ENCODE results near the gene ZFHX3. TPM values are rescaled to one million over a fixed set of nuclear protein-coding genes. Genes with fewer than 3 reads are reported as not detected.

ZFHX3 gene
- total RNA-seq, 1 experiment from 2014 or later: 1.5 TPM

DNA sequence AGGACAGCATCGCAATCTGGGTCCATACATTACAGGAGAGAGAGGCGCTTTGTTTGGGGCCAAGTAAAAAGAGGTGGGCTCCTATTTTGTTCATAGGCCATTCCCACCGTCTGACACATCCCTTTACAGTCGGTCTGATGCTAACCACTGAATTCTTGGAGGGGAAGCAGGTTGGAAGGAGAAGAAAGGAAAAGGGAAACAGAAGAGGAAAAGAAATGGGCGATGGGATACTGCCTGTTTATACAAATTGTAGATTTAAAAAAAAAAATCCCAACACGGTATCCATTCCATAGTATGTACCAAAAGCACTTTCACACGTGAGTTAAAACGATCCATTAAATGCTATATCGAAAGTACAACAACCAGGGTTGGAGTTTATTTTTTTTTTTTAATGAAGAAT is 4.0 kb upstream of the ZFHX3 start:
- no peaks in the 10 kb centered on the region for H3K9me3 ChIP-seq (ENCODE audit: control insufficient read depth, low read depth, low read length)
- TF ChIP-seq, protein P1, sequence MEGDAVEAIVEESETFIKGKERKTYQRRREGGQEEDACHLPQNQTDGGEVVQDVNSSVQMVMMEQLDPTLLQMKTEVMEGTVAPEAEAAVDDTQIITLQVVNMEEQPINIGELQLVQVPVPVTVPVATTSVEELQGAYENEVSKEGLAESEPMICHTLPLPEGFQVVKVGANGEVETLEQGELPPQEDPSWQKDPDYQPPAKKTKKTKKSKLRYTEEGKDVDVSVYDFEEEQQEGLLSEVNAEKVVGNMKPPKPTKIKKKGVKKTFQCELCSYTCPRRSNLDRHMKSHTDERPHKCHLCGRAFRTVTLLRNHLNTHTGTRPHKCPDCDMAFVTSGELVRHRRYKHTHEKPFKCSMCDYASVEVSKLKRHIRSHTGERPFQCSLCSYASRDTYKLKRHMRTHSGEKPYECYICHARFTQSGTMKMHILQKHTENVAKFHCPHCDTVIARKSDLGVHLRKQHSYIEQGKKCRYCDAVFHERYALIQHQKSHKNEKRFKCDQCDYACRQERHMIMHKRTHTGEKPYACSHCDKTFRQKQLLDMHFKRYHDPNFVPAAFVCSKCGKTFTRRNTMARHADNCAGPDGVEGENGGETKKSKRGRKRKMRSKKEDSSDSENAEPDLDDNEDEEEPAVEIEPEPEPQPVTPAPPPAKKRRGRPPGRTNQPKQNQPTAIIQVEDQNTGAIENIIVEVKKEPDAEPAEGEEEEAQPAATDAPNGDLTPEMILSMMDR (conservative IDR thresholded peaks at IDR 0.05): no peak
- no peak overlapping the region for H3T11ph ChIP-seq (ENCODE audit: low read length)
- peaks cover 0 to 2% (median 0%) of the 10 kb centered on the region in 3 experiments; a peak in 1 of 7 replicates for H3K36me3 Mint-ChIP-seq (ENCODE audit: insufficient read depth in 1 of 3, low read depth in 3 of 3)
- peaks cover 11% of the 10 kb centered on the region for H3K4me1 ChIP-seq (ENCODE audit: insufficient read depth, low read length)
- peaks cover 67% of the 10 kb centered on the region for H3K27me3 ChIP-seq (ENCODE audit: insufficient read depth, low read length)
- no peak overlapping the region for H3K4ac ChIP-seq (ENCODE audit: low read depth, low read length)
- H4K20me1 ChIP-seq (ENCODE audit: control insufficient read depth, insufficient read depth, insufficient read length): peaks cover 2% of the 10 kb centered on the region
- no peak overlapping the region for H3K14ac ChIP-seq (ENCODE audit: insufficient read depth, low read length)
- H3K4me1 Mint-ChIP-seq: peaks cover 14 to 40% of the 10 kb centered on the region in 2 experiments
- no peak overlapping the region for H3K23ac ChIP-seq (ENCODE audit: insufficient read length, low read depth, low read length)
- H3K79me2 ChIP-seq (ENCODE audit: insufficient read depth, low read length): no peaks in the 10 kb centered on the region
- H2AK5ac ChIP-seq (ENCODE audit: insufficient read length, low read length): no peak overlapping the region
- H3K23me2 ChIP-seq (ENCODE audit: insufficient read length, low read depth, low read length, poor library complexity, severe bottlenecking): peaks cover 14% of the 10 kb centered on the region
- H3K56ac ChIP-seq (ENCODE audit: insufficient read length, low read depth, low read length): no peak overlapping the region
- no peak overlapping the region for H3K18ac ChIP-seq (ENCODE audit: insufficient read length, low read depth, low read length)
- no peak overlapping the region for H2BK15ac ChIP-seq (ENCODE audit: low read depth, low read length)
- H3K4me3 Mint-ChIP-seq: no peak overlapping the region
- peaks cover 0 to 3% of the 10 kb centered on the region in 2 experiments; a peak in 2 of 5 replicates for H3K9me3 Mint-ChIP-seq
- no CpG with 5 or more reads among the region's 9 CpGs for WGBS (ENCODE audit: extremely low coverage, insufficient read length, low lambda C conversion rate)
- H2AFZ ChIP-seq (ENCODE audit: low read length): no peak overlapping the region
- no peak overlapping the region for H3K27ac ChIP-seq (ENCODE audit: insufficient read length, low read depth, low read length)
- H4K91ac ChIP-seq (ENCODE audit: insufficient read length, low read depth, low read length): no peak overlapping the region
- no peak overlapping the region for H3K27ac Mint-ChIP-seq
- no peak overlapping the region for H4K5ac ChIP-seq (ENCODE audit: insufficient read length, low read depth, low read length)
- H2BK12ac ChIP-seq (ENCODE audit: insufficient read length, low read depth, low read length): no peak overlapping the region
- no peak overlapping the region for H2BK5ac ChIP-seq (ENCODE audit: insufficient read length, low read length)
- H3K79me1 ChIP-seq (ENCODE audit: insufficient read depth, low read depth, low read length, poor library complexity, severe bottlenecking): no peaks in the 10 kb centered on the region
- H2BK120ac ChIP-seq (ENCODE audit: low read depth, low read length, poor library complexity, severe bottlenecking): no peak overlapping the region
- no peak for DNase-seq
- no peak overlapping the region for H3K9ac ChIP-seq (ENCODE audit: extremely low read depth, insufficient read length, low read length)
- peaks cover 7% of the 10 kb centered on the region for H3K27me3 Mint-ChIP-seq (ENCODE audit: low read depth)
- H4K8ac ChIP-seq (replicated peaks; ENCODE audit: insufficient read length, low read depth, low read length): no peak overlapping the region
- H2BK20ac ChIP-seq (ENCODE audit: low read depth, low read length, poor library complexity, severe bottlenecking): no peak overlapping the region
- no peak overlapping the region for H3K4me2 ChIP-seq (ENCODE audit: insufficient read depth, insufficient read length, low read length)

Measured in H9 (cell line).